Measurements from ENCODE around the gene GAS5.
"Not testable (repeated sequence)": the region's sequence is repeated elsewhere in the genome, so short reads cannot be mapped to it uniquely, and the experiment has no call there.

GAS5 gene

GRCh38 chr1:173888749-173889148, 21.0 kb upstream of the GAS5 start:
- H3K4me3 ChIP-seq (ENCODE audit: control insufficient read depth, low read depth, low read length), result no peak overlapping the region
- DNase-seq (ENCODE audit: low read depth), result no peak
- no peak for TF ChIP-seq CTCF (IDR thresholded peaks at IDR 0.05; ENCODE audit: control insufficient read depth, insufficient read depth, low read depth, low read length, missing control alignments)

DNA sequence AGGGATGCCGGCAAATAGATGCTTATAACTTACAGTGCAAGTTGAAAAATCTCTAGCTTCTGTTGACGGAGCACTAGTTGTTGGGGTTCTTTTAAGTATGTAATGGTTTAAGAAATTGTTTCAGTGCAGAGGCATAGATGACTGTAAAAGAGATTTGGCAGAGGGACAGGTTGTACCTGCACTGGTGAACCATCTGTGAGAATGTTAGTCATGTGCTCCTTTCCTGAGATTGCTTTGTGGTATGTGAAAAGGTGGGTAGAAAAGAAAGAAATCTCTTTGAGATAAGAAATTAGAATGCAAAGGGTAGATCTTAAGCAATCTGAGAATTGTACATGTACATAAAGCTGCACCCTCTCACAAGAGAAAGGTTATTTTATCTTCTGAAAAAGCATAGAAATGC, 19.8 kb upstream of the GAS5 start:
- no peak for TF ChIP-seq CTCF (IDR thresholded peaks at IDR 0.05; ENCODE audit: control insufficient read depth, insufficient read depth, low read depth, low read length, missing control alignments)
- H3K4me3 ChIP-seq (ENCODE audit: control insufficient read depth, low read depth, low read length), result no peak overlapping the region
- no peak for DNase-seq (ENCODE audit: low read depth)

- no peak for TF ChIP-seq CTCF (IDR thresholded peaks at IDR 0.05; ENCODE audit: control insufficient read depth, insufficient read depth, low read depth, low read length, missing control alignments)
- no peak for DNase-seq (ENCODE audit: low read depth)
Observed at GRCh38 chr1:173886746-173887611, 19.2 kb upstream of the GAS5 start.

DNA sequence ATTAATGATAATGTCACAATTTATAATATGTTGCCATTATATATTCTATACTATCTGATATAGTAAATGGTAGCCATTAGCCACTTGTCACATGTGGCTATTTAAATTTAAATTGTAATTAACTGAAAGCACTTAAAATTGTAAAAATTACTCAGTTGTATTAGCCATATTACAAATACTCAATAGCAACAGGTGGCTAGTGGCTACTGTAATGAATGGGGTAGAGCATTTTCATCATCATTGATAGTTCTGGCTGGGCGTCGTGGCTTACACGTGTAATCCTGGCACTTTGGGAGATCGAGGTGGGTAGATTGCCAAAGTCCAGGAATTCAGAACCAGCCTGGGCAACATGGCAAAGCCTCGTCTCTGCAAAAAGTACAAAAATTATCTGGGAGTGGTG, 16.9 kb upstream of the GAS5 start:
- no peak overlapping the region for H3K4me3 ChIP-seq (ENCODE audit: control insufficient read depth, low read depth, low read length)
- no peak for DNase-seq (ENCODE audit: low read depth)
- no peak for TF ChIP-seq CTCF (IDR thresholded peaks at IDR 0.05; ENCODE audit: control insufficient read depth, insufficient read depth, low read depth, low read length, missing control alignments)

More at GRCh38 chr1:173886746-173887611, 19.2 kb upstream of the GAS5 start:
- no peak overlapping the region for H3K4me3 ChIP-seq (ENCODE audit: control insufficient read depth, low read depth, low read length)

GRCh38 chr1:173881117-173881516, 13.3 kb upstream of the GAS5 start:
- DNase-seq (ENCODE audit: low read depth); H3K4me3 ChIP-seq (ENCODE audit: control insufficient read depth, low read depth, low read length): not testable (repeated sequence)

DNA sequence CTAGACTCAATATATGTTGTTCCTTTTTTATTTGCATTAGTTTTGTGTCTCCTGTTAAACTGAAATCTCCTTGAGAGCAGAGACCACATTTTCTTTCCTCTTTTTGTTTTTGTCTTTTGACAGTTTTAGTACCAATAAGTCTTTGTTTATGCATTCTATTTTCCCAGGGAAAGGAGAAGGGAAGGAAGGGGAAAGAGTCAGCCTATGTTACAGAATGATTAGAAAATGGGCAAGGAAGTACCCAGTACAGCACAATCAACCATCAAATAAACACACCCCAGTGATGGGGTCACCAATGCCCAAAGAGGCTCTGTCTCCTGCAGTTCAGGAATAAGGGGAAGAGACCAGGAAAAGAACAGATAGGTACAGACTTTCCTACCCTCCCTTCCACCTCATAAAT, 10.5 kb upstream of the GAS5 start:
- DNase-seq (ENCODE audit: low read depth), result no peak

More for the DNA sequence above, 10.5 kb upstream of the GAS5 start:
- no peak overlapping the region for H3K4me3 ChIP-seq (ENCODE audit: control insufficient read depth, low read depth, low read length)
- TF ChIP-seq CTCF (IDR thresholded peaks at IDR 0.05; ENCODE audit: control insufficient read depth, insufficient read depth, low read depth, low read length, missing control alignments), result no peak
